Stimulated activated CD4-positive, alpha-beta T cell treated with anti-CD3 and anti-CD28 coated beads, Interleukin-4, amount 100 ng/mL, for 24 hours (primary cell): Measurements from ENCODE around the gene ZNF318.

Source experiments
- DNase-seq: peaks from one replicate; pipeline ENCODE4 v3.0.0-alpha.2; 2020

ZNF318 gene

GRCh38 chr6:43299338-43300293 is 69.8 kb downstream of the ZNF318 start:
- DNase-seq = no peak

GRCh38 chr6:43298565-43299337 is 70.7 kb downstream of the ZNF318 start:
- no peak for DNase-seq

GRCh38 chr6:43297644-43298564 is 71.5 kb downstream of the ZNF318 start, which contains the start of gene SLC22A7:
Gene SLC22A7, plus strand, starts transcription at chr6:43298260. Its CDS starts 99 bp downstream, at chr6:43298359.
- DNase-seq = no peak

GRCh38 chr6:43296780-43297497 is 72.5 kb downstream of the ZNF318 start:
- DNase-seq = no peak

- no peak for DNase-seq
Observed at GRCh38 chr6:43295456-43295855, 74.0 kb downstream of the ZNF318 start.

- no peak for DNase-seq
Observed at GRCh38 chr6:43294536-43294935, 74.9 kb downstream of the ZNF318 start.

GRCh38 chr6:43293698-43294097 is 75.7 kb downstream of the ZNF318 start:
- no peak for DNase-seq

GRCh38 chr6:43292763-43293318 is 76.6 kb downstream of the ZNF318 start:
- no peak for DNase-seq

GRCh38 chr6:43292341-43292740 is 77.1 kb downstream of the ZNF318 start:
- no peak for DNase-seq

GRCh38 chr6:43291708-43292107 is 77.7 kb downstream of the ZNF318 start:
- no peak for DNase-seq

GRCh38 chr6:43290905-43291355 is 78.5 kb downstream of the ZNF318 start:
- no peak for DNase-seq

GRCh38 chr6:43290339-43290904 is 79.0 kb downstream of the ZNF318 start:
- DNase-seq = no peak

GRCh38 chr6:43287717-43288679 is 81.4 kb downstream of the ZNF318 start:
- DNase-seq = no peak

GRCh38 chr6:43286980-43287716 is 82.3 kb downstream of the ZNF318 start:
- DNase-seq = no peak

GRCh38 chr6:43286456-43286979 is 82.9 kb downstream of the ZNF318 start:
- DNase-seq = no peak
